ENCODE data around the gene SRSF2.

DNA sequence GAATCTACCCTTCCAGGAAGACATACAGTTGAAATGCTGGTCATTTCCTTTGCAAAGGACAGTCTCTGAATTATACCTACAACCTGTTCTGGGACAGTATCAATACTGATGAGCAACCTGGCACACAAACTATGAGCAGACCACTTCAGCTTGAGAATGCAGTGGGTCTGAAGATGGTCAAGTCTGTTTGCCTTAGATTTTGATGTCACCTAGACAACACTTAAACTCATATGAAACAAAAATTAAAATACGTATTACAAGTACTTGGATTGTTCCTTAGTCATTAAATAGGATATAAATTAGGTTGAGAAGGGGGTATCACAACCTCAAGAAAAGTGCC, 3.5 kb downstream of the SRSF2 start:
- TF ChIP-seq POLR2AphosphoS5 (IDR thresholded peaks at IDR 0.05) (no peak), CTCF (IDR thresholded peaks at IDR 0.05) (no peak), EP300 (IDR thresholded peaks at IDR 0.05) (no peak)

Measured in stomach (tissue), 4 donors.